ENCODE data around the gene PLEKHH1.

DNA sequence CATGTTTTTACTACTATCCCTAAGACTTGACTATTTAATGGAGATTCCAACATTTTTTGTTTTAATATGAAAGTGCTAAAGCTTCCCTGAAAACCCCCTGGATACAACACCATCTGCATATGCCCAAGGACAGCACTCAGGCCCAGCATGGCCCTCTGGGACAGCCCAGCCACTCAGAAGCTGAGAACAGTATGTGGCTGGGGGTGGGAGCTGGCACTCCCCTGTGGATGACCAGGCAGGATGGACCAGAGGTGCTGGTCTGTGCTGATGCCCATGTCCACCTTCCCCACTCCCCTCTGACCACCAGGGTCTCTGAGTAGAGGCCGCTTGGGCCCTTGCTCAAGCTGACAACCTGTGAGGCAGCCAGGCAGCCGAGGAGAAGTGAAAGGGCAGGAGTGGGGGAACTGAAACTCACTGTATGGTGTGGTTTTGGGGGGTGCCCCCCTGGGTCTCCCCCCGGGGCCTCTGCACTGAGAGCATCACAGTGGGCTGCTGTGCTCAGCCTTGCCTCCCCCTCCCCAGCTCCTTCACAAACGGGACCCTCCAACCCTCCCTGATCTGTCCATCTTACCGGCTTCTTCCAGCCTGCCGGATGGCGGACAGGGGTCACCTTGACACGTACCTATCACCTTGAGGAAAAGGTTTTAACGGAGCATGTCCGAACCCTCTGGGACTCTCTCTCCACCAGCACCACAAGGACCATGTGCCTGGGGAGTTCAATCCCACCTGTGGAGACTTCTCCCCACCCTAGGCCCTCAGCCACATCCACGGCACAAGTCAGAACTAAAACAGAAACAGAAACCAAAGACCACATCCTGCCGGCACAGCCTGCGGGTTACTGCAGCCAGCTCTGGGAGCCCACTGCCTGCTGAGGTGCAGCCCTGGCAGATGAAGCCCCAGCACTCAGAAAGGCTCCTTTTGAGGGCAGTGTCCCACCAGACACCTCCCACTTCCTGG lies 44.9 kb upstream of the PLEKHH1 start, which contains the start of gene TMEM229B:
- TF ChIP-seq, protein P1, sequence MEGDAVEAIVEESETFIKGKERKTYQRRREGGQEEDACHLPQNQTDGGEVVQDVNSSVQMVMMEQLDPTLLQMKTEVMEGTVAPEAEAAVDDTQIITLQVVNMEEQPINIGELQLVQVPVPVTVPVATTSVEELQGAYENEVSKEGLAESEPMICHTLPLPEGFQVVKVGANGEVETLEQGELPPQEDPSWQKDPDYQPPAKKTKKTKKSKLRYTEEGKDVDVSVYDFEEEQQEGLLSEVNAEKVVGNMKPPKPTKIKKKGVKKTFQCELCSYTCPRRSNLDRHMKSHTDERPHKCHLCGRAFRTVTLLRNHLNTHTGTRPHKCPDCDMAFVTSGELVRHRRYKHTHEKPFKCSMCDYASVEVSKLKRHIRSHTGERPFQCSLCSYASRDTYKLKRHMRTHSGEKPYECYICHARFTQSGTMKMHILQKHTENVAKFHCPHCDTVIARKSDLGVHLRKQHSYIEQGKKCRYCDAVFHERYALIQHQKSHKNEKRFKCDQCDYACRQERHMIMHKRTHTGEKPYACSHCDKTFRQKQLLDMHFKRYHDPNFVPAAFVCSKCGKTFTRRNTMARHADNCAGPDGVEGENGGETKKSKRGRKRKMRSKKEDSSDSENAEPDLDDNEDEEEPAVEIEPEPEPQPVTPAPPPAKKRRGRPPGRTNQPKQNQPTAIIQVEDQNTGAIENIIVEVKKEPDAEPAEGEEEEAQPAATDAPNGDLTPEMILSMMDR (IDR thresholded peaks at IDR 0.05; ENCODE audit: low read depth, low read length), result no peak
- TF ChIP-seq, protein P2, sequence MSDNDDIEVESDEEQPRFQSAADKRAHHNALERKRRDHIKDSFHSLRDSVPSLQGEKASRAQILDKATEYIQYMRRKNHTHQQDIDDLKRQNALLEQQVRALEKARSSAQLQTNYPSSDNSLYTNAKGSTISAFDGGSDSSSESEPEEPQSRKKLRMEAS (IDR thresholded peaks at IDR 0.05; ENCODE audit: low read depth, low read length), result peak; percentile 84
- peak; percentile 81 for TF ChIP-seq MYC (IDR thresholded peaks at IDR 0.05; ENCODE audit: low read depth, low read length)
- TF ChIP-seq POLR2A (IDR thresholded peaks at IDR 0.05; ENCODE audit: extremely low read depth, insufficient read length), result peak; percentile 56

All from NB4 (cell line).